GM10266 (cell line): ENCODE data around the gene EDIL3.

ENCODE experiments used
- DNase-seq: peaks from one replicate; pipeline ENCODE4 v3.0.0; 2012; ENCODE audit errors: extremely low spot score
- CTCF ChIP-seq: IDR thresholded peaks from 2 replicates; pipeline ENCODE4 v1.5.1; 2012; ENCODE audit warnings: mild to moderate bottlenecking, low read depth; ENCODE audit not compliant: control insufficient read depth, insufficient read depth; ENCODE audit errors: missing control alignments

EDIL3 gene

GRCh38 chr5:84362061-84362720 lies 22.5 kb downstream of the EDIL3 start:
- DNase-seq: no peak
- TF ChIP-seq CTCF: no peak

DNA sequence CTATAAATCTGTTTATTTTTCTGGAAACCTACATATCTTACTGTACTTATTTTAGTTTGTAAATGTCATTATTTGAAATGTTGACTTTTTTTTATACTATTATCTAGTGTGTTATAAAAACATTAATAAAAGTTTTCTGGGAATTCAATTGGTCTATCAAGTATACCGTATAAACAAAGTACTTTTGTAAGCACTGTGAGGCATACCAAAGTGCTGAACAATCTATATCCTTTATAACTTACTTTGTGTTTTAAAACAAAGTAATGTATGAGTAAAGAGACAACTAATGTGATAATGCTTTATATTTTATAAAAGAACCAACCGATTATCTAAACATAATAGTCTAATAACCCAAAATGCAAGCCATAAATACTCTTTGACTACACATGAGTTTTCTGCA lies 23.1 kb downstream of the EDIL3 start:
- no peak for TF ChIP-seq CTCF
- no peak for DNase-seq

DNA sequence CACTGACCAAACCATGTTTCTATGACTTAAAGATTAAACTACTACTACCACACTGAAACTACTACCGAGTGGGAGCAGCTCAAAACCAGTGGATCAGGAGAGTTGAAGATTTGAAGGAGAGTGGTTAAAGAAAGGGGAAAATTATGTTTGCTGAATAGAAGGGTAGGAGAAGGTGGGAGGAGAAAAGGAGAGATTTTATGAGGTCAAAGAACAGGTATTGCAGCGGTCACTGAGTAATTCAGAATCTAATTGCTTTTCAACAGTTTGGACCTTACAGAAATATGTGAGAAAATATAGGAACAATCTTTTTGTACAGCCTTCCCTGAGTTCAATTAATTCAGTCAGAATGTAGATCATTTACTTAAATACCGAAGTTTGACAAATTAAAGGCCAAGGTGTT lies 24.6 kb downstream of the EDIL3 start:
- no peak for DNase-seq

GRCh38 chr5:84354101-84354500 lies 30.6 kb downstream of the EDIL3 start:
- no peak for TF ChIP-seq CTCF
- DNase-seq: no peak

More for the DNA sequence above, 24.6 kb downstream of the EDIL3 start:
- TF ChIP-seq CTCF: no peak

- DNase-seq: no peak
- no peak for TF ChIP-seq CTCF
These were observed 39.9 kb downstream of the EDIL3 start for GRCh38 chr5:84344788-84345187.

- DNase-seq: no peak
- no peak for TF ChIP-seq CTCF
These were observed 41.5 kb downstream of the EDIL3 start for GRCh38 chr5:84343171-84343570.

GRCh38 chr5:84332106-84332505 lies 52.6 kb downstream of the EDIL3 start:
- no peak for DNase-seq
- TF ChIP-seq CTCF: no peak
